NCI-H1105 (cell line): ENCODE data around the gene TRIM16.
"Not testable (repeated sequence)": the region's sequence is repeated elsewhere in the genome, so short reads cannot be mapped to it uniquely, and the experiment has no call there.

Experiments used
- DNase-seq: peaks from one replicate; lab custom pipeline; 2025; lab: John Stamatoyannopoulos, UW

TRIM16 gene

GRCh38 chr17:15658296-15658695, 25.8 kb downstream of the TRIM16 start:
- no peak for DNase-seq

GRCh38 chr17:15657868-15658267, 26.2 kb downstream of the TRIM16 start:
- no peak for DNase-seq

DNA sequence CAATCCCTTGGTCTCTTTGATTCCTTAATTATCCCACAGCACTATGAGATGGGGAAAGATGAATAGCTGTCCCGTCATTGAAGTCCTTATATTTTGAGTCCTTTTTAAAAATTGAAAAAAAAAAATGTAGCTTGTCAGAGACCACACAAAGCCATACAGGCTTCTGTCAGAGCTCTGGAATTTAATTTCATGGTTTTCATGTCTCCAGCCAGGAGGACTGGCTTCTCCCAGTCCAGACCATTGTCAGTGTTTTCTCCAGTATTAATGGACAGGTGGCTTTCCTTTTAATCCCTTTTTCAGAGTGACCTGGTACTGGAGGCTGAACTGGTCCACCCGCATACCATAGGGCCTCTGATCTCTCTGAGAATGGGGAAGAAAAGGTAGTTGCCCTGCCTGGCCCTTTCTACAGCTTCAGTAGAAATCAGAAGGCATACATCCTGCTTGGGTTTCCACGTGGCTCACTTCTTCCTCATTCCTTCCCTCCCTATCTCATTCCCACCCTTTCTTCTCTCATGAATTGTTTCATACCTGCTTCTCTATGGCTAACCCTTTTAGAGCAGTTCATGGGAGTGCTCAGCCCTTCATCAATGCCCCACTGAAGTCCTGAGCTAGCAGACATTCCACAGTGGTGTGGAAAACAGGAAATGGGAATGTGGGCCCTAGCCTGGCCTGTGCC, 29.1 kb downstream of the TRIM16 start:
- DNase-seq: no peak

GRCh38 chr17:15654401-15654800, 29.7 kb downstream of the TRIM16 start:
- DNase-seq: not testable (repeated sequence)

DNA sequence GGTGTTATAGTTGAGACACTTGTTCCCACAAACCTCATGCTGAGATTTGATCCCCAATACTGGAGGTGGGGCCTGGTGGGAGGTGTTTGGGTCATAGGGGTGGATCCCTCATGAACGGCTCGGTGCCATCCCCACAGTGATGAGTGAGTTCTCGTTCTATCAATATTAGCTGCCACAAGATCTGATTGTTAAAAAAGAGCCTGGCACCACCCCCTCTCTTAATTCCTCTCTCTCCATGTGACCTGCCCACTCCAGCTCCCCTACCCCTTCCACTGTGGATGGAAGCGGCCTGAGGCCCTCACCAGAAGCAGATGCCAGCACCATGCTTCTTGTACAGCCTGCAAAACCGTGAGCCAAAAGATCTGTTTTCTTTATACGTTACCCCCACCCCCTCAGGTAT, 31.2 kb downstream of the TRIM16 start:
- DNase-seq: no peak

- peak; percentile 95 for DNase-seq
These were observed 32.5 kb downstream of the TRIM16 start for GRCh38 chr17:15651583-15652110.

DNA sequence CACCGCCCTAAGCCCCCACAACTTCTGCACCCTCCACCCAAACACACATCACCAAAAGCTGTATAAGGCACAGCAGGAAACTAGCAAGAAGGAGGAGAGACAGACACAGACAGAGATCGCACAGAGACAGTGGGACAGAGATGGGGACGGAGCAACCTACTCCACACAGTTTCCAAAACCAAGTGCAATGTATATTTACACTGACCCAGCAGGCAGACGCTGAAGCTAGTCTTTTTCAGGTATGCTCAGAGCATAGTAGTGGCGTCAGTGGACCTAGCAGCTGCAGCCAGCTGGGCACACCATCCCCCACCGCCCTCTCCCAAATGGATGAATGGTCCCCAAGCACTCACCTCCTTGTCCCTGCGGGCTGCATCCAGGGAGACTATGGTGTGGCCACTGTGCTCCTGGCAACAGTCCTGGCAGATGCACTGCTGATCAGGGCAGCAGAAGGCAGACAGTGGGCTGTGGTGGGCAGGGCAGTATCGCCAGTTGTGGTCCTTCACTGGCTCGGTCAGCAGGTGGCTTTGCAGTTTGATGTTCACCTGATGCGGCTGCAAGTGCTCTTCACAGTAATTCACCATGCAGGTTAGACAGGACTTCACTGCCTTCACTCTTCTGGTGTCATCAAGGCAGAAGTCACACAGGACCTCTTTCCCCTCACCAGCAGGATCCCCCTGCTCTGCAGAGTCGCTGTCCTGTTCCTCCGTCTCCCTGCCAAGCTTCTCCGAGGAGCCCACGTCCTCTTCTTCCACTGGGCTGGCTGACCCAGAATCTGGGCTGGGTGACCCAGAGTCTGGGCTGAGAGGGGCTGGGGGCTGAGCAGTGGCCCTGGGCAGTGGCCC, 33.1 kb downstream of the TRIM16 start:
- DNase-seq: no peak

GRCh38 chr17:15649861-15650421, 34.2 kb downstream of the TRIM16 start:
- no peak for DNase-seq

DNA sequence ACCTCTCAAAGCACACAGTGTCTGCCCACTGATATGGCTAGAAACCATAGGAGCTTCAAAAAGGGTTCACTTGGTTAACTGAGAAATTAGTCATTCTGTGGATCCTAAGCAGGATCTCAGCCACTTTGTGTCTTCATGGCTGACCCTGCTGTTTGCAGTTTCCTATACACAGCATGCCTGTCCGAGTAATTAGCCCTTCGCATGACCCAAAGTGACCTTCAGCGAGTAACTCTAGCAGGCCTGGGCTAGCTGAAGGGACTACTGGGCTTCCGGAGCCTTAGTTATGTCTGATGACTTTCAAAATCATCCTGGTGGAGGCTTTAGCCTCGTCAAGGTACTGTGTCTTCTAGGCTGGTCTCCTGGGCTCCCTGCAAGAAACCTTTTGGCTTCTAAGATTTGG, 35.7 kb downstream of the TRIM16 start:
- DNase-seq: no peak

DNA sequence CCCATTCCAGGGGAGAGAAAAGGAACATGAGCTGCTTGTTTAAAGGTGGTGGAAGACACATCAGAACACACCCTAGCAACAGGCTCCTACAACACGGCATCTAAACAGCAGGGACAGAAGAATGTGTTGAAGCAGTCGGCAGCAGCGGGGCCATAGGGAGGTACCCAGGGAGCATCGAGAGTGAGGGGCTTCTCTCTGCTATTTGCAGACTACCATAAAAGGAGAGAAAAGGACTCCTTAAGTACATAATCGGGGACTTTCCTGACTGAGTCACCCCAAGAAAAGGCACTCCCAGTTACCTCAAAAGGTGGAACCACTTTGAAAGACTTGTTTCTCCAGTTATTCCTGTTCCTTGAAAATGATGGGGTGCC, 38.2 kb downstream of the TRIM16 start:
- DNase-seq: not testable (repeated sequence)

DNA sequence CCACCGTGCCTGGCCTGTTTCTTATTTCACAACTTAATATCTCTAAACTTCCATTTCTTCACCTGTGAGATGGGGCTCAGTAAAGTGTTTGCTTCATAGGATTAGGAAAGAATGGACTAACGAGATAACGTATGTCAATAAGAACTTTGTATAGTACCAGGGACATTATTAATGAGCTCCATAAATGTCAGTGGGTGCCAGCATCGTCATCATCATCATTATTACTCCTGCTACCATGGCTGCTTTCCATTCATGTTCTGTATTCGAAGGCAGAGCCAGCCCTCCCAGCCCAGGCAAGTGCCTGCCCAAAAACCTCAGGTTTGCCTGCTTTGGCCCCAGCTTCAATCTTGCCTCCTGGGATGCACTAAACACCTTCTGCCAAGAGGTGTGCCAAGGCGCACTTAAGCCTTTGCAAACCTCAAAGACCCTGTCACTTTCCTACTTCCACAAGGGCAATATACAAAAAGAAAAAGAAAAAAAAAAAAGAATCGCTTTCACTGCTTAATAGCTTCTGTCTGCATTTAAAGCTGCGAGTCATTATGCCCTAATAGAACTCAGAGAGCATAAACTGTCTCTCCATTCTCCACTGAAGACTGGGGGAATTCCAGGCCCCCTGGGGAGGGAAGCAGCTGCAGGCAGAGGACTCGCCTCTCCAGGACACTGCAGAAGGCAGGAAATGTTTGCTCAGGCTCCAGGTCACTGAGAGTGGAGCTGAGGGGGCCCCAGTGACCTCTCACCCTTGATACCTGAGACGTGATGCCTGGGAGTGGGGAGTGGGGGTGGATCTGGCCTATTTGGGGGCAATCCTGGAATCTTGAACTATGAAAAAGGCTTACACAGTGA, 38.8 kb downstream of the TRIM16 start:
- not testable (repeated sequence) for DNase-seq

GRCh38 chr17:15642505-15643251, 41.4 kb downstream of the TRIM16 start:
- DNase-seq: not testable (repeated sequence)

- not testable (repeated sequence) for DNase-seq
These were observed 42.1 kb downstream of the TRIM16 start for GRCh38 chr17:15642014-15642413.

DNA sequence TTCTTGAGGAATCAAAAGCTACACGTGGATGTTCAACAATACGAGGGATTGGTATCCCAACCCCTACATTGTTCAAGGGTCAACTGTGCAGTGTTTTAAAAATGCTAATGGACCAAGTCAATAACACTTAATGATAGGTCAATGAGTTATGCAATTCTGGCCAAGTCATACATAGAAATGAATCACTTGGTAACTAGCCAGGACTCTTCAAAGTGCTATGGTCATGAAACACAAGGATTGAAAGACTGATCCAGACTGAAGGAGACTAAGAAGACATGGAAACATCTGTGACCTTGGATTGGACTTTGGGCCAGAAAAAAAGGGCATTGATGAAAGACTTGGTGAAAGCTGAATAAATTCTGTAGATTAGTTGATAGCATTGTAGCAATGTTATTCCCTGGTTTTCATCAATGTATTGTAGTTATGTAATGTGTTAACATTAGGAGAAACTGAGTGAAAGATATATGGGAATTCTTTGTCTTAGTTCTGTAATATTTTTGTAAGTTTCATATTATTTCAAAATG, 53.1 kb downstream of the TRIM16 start:
- not testable (repeated sequence) for DNase-seq

DNA sequence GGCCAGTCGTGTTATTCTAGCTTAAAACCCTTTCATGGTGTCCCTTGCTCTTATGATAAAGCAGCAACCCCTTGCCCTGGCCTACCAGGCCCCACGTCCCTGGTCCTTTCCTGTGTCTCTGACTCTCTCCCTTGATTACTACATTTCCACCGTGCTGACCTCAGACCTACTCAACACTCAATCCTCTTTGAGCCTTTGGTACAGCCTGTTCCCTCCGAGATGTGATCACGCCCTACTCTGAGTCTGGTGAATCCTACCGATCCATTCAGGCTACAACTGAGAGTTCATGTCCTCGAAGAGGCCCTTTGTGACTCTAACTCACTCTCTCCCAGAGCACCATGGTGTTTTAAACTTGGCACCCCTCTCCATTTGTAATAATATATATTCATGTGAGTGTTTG, 54.1 kb downstream of the TRIM16 start:
- not testable (repeated sequence) for DNase-seq

- not testable (repeated sequence) for DNase-seq
These were observed 60.4 kb downstream of the TRIM16 start for GRCh38 chr17:15623661-15624209.

- DNase-seq: not testable (repeated sequence)
These were observed 60.9 kb downstream of the TRIM16 start for GRCh38 chr17:15623255-15623654.

- not testable (repeated sequence) for DNase-seq
These were observed 62.0 kb downstream of the TRIM16 start for GRCh38 chr17:15622124-15622523.

DNA sequence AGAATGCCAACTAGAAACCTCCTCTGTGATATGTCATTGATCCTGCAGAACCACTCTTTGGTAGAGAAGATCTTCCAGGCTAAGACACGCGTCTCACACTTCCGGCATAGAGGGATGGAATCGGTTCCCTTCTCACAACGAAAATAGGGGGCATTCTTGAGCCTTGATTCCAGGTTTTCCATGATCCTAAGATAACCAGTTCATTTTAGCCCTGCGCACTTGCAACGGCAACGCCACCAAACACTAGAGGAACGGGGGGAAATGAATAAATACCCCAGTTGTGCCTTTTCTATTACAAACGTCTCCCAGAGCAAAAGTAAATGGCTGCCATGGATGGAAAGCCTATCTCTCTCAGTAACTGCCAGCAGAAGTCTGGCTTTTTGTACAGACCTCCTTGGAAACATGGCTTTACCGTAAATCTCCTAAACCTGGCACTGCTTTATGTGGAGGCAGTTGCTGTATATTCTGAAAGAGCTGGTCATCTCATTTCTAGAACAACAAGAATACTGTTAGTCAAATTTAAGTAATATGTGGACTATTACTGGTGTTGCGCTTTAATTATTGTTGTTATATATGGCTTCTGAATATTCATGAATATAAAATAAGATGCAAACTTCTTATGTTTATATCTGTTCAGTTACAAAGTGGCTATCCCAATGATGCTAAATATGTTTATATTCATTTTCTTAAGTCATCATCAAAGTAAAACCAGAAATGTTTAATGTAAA, 64.6 kb downstream of the TRIM16 start, which contains the start of gene FBXW10B:
Gene FBXW10B, minus strand, starts transcription at position 374 of the 728 bp plus-strand sequence. Its CDS starts 192 bp downstream, at position 182.
- DNase-seq: not testable (repeated sequence)

DNA sequence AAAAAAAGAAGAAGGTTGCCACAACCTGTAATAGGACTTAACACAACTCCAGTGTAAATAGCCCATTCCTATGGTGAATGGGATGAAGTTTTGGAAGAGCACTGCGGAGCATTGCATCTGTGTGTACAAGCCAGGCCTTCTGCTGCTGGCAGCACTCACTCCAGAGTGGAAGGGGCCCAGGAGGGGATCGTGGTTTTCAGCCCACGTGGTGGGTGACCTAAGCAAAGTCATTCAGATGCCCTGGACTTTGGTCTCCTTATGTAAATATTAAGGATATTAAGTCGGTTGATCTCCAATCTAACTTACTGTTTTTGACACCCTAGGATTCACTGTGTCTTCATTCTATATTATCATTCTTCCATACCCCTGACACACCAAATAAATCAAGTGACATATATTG, 67.3 kb downstream of the TRIM16 start:
- DNase-seq: not testable (repeated sequence)
